SK-MEL-5 (cell line): ENCODE data around the gene OGFOD2. TPM values are rescaled to one million over a fixed set of nuclear protein-coding genes. Genes with fewer than 3 reads are reported as not detected.

Experiments
- DNase-seq: peaks from one replicate; pipeline ENCODE4 v3.0.0-alpha.2; 2016; ENCODE audit warnings: low read depth, low spot score
- in situ Hi-C: cut with HindIII; loops from 2 replicates; pipeline ENCODE4 v1.10.0; 2016; ENCODE audit warnings: low sequenced_read_pairs, high pct_unique_total_duplicates, low pct_unique_long_range_greater_than_20kb
- total RNA-seq: library from RNA; depleted of rRNA; stranded (reverse); fragments of >200 nt; shearing (Covaris generic); gene quantifications from 2 replicates; pipeline ENCODE4 v1.2.3, GENCODE V29; 2014

The OGFOD2 gene
- total RNA-seq, 1 experiment from 2014 or later = 15.0 TPM

DNA sequence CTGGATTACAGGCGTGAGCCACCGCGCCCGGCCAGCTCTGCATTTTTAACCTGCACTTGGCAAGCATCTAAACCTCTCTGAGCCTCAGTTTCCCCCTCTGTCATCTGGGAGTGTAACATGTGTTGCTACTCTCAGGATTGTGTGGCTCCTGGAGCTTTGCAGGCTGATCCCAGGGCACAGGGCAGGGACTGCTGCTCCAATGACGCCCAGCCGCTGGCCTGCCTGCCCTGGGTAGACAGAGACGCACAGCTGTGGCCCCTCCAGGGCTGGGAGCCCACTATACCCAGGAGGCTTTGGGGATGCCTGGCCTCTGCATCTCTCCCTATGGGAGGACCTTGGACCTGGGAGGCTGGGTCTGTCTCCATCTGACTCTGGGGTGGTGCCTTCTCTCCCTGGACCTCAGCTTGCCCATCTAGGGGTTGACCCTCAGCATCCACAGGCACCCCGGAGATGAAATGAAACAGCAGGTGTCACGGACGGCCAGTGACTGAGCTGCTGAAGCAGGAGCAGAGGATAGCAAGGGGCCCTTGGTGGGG, 19.2 kb downstream of the OGFOD2 start:
- in situ Hi-C loops = no loop called here

DNA sequence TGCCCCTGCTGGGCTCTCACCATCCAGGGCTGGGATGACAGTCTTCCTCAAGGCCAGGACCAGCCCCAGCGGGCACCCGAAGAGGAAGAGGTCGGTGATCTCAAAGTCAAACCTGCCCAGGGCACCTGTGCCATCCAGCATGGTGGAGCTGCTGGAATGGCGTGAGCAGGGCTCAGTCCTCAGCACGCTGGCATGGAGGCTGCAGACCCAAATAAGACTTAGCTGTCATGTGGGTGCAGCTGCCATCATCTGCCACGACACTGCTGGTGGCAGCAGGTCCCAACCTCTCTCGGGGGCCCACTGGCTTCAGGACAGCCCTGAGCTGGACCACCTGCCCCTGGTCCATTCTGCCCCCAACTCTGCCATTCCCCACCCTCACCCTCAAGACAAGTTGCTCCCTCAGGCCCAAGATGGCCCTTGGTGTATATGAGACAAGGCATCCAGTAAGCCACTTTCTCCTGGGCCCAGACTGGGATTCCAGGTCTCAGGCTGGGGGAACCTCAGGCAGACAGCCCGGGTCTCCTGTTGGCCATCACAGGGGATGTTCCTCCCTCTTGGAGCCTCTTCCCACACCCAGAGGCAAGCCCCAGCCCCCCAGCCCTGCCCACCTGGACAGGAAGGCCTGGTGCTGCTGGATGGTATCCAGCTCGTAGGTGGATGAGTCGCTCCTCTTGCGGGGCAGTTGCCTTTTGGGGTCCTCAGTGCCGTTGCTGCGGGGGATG, 19.9 kb downstream of the OGFOD2 start:
- in situ Hi-C loops = no loop called here
- no peak for DNase-seq

More for the DNA sequence above, 19.2 kb downstream of the OGFOD2 start:
- no peak for DNase-seq

DNA sequence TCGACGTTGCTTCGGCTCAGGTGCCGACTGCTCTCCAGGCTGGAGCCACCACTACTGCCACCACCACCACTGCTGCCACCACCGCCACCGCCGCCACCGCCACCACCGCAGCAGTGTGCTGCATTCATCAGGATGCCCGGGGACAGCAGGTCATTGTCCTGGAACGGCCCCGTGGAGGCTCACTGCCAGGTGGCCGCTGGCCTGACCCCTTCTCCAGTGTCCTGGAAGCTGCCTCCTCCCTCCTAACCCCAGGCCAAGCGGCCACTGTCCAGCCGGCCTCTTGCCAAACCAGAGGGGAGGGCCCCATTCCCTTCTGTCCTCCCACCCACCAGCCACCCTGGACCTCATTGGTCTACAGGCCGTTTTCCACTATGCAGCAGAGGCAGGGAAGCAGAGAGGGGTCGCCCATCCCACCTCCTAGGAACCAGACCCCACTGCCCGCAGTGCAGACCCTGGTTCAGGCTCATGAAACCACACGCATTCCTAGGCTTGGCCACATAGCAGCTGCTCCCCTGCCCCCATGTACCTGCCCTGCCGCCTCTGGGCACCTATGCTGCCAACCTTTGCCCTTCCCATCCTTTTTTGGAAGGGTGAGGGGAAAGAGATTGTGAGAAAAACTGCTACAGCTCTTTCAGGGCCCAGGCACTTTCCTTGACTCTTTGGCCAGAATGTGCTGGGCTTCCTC, 20.6 kb downstream of the OGFOD2 start:
- no peak for DNase-seq
- in situ Hi-C loops = no loop called here

DNA sequence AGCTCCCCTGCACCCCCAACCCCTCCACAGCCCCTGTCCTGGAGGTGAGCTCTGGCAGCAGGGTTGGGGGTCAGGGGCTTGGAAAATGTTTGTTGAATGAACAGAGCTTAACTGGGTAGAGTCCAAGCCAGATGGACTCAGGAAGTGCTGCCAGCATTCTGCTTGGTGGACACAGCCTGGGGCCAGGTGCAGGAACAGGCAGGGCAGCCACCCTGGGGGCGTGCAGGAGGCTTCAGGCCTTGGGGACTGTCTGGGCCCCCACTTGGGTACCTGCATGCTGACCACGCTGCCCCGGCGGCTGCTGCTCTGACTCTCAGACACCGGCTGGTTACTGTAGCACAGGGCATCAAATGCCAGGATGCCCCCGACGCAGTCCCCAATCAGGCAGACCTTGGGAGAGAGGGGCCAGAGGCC, 21.2 kb downstream of the OGFOD2 start:
- DNase-seq = no peak
- in situ Hi-C loops = no loop called here

DNA sequence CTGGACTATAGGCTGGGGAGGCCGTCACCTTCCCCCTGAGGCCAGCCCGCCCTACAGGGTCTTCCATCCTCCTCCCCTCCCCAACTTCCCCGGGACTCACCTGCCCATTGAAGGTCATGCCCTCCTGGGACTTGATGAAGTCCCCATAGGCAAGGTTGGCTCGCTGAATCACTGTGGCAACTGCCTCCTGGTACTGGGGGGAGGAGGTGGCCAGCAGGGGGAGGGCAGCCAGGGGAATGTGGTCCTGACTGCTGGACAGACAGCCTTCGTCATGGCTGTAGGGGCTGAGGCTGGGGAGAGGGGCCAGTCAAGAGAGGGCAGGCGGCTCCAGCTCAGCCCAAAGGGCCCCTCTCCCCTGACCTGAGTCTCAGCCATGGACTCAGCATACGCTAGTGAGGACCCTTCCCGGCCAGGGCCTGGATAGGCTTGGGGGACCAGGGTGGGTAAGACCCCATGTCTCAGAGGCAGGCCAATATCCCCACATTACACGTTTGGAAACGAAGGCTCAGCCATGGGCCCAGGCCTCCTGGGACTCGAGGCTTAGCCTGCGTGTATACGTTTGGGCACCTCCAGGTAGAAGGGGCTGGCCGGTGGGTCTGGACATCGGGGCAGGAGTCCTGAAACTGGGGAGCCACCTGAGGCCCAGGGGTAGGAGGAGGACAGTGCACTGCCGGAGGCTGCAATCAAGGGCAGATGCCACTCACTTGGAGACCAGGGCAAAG, 21.7 kb downstream of the OGFOD2 start:
- in situ Hi-C loops = no loop called here

DNA sequence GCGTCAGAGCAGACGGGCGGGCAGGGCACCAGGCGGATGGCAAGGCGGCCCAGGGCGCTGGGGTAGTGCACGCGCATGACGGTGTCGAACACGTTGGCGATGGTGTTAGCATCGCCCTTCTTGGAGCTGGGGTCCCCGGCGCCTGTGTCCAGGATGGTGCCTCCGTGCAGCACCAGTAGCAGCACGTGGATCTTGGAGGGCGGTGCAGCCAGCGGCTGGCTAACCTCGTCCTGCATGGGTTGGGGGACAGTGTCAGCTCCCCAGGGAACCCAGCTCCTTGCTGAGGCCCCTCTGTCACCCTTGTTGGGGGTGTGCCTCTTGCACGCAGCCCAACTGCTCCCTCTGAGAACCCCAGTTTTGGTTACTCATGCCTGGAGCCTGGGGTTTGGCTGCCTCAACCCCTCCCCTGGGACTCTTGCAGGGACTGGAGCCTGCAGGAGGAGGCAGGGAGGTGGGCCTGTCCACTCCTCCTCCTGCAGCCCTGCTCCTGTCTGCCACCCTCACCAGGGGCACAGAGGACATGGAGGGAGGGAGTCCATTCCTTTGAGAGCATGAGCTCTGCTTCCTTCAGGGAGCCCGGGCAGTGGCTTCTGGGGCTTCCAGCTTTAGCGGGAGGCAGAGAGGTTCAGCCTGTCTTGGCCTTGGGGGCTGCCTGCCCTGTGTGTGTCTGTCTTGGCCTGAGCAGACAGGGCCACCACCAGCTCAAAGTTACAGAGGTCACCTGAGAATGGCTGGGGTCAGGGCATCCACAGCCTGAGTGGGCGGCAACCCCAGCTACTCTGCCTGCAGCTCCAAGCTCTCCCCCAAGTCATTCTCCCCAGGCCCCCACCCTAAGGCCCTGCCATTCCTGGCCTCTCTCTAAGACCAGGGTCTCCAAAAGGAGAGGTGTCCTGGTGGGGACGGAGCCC, 22.6 kb downstream of the OGFOD2 start:
- in situ Hi-C loops = no loop called here
- DNase-seq = no peak

More for the DNA sequence above, 21.7 kb downstream of the OGFOD2 start:
- DNase-seq = no peak

DNA sequence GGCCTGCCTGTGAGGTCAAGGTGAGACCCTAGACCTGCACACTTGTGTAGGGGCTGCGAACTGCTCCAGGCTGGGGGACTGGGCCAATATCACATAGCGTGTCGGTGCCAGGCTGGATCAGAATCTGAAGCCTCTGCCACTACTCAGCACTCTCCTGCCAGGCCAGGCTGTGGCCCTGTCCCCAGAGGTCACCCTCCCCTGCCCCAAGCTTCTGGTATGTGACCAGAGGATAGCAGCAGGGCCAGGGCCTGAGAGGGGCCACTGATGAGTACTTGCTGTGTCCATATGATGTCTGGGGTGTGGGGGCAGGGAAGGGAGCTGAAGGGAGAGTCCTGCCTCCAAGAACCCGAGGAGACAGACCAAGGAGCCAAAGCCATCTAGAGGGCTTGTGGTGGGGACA, 23.3 kb downstream of the OGFOD2 start:
- in situ Hi-C loops = no loop called here

DNA sequence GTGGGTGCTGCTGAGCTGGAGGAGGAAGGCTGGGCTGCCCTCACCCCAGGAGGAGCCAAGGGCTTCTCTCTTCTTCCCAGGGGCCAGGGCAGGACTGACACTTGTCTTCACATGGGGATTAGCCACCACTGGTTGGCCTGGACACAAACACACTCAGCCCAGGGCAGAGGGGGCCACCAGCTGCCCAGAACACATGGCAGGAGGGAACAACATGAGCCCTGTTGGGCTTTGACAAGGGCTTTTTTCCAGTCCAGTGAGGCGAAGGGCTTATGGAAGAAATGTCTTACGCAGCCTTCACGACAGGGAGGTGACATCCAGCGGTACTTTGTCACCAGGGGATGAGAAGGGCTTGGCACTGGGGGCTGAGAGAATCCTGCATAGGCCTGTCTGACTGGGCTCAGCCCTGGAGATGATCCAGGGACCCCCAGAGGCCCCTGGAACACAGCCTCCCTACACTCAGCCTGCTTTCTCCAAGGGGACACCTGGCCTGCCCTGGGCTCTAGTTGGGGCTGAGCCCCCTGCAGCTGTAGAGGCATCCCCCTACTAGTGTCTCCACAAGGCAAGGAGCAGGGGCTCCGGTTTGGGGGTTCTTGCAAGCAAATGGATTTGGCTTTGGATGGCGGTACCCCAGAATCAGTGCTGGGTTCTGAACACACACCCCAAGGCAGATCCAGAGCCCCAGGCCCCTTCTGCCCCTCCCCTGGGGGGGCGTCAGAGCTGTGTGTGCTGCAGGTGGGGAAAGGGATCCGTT, 24.3 kb downstream of the OGFOD2 start:
- no peak for DNase-seq
- in situ Hi-C loops = no loop called here

More for the DNA sequence above, 23.3 kb downstream of the OGFOD2 start:
- no peak for DNase-seq

DNA sequence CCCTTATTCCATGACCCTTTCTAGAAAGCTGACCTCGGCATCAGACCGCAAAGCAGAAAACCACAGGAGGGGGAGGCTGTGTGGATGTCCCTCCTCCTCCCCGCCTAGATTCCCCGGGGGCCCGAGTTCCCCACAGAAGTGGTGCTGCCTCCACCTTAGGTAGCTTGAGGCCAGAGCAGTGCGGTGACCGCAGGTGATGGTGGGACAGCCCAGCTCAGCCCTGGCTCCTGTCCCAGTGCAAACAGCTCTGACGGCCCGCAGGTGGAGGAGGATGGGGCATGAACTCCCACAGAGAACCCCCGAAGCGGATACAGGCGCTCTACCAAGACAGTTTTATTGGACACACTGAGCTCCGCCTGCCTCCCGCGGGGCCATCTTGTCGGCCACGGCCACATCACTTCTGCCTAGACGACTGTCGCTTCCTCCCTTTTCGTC, 25.0 kb downstream of the OGFOD2 start:
- in situ Hi-C loops = no loop called here
- no peak for DNase-seq

DNA sequence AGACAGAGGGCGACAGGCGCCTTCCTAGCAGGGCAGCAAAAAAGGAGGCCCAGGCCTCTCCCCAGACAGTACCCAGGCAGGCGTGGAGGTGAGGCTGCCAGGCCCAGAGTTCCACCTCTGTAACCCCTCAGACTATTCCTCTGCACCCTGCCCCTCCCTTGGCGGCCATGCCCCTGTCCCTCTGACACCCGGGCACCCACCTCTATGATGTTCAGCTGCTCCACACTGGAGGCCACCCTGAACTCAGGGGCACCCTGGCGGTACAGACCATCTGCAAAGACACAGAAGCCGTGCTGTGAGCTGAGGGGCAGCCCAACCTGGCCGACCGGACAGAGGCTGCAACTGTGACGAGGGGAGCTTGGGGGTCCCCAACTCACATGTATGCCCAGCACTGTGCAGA, 25.5 kb downstream of the OGFOD2 start:
- in situ Hi-C loops = no loop called here
- no peak for DNase-seq

DNA sequence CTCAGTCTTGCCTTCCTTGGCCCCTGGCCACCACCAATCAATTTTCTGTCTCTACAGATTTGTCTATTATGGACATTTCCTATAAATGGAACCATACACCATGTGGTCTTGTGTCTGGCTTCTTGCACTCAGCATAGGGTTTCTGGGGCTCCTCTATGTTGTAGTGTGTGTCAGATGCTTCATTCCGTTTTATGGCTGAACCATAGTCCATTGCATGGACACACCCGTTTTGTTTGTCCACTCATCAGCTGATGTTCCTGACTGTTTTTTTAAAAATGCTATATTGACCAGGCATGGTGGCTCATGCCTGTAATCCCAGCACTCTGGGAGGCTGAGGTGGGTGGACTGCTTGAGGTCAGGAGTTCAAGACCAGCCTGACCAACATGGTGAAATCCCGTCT, 26.4 kb downstream of the OGFOD2 start:
- no peak for DNase-seq
- in situ Hi-C loops = no loop called here

DNA sequence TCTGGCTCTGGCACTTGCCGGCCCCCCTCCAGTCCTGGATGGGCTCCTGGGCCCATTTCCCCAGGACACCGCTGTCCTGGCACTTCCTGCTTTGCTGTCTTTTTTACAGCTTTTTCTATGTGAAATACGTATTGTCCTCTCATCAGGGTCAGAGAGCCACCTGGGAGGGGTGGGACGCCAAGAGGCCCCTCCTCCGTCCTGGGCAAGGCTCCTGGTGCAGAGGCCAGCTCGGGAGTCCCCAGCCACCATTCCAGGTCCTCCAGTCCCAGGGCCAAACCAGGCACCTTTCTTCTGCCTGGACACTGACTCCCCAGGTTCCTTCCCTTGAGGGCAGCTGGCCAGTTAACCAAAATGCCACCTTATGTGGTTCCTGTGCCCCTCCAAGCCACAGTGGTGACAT, 28.2 kb downstream of the OGFOD2 start:
- in situ Hi-C loops = no loop called here
- DNase-seq = no peak

DNA sequence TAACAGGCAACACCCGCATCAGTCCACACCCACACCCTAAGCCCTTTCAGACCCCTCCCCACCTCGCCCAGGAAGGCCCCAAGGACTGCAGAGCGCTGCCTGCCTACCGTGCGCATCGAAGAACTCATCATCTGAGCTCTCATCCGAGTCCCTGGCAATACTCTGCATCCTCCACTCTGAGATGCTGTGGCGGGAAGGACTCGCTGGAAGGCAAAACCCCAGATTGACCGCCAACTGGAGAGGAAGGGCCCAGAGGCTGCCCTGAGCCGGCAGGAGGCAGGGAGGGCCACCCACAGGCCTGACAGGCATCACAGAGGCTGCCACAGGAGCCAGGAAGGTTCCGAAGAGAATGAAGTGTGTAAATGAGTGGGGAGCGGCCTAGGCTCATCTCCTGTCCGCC, 29.2 kb downstream of the OGFOD2 start:
- no peak for DNase-seq
- in situ Hi-C loops = no loop called here

DNA sequence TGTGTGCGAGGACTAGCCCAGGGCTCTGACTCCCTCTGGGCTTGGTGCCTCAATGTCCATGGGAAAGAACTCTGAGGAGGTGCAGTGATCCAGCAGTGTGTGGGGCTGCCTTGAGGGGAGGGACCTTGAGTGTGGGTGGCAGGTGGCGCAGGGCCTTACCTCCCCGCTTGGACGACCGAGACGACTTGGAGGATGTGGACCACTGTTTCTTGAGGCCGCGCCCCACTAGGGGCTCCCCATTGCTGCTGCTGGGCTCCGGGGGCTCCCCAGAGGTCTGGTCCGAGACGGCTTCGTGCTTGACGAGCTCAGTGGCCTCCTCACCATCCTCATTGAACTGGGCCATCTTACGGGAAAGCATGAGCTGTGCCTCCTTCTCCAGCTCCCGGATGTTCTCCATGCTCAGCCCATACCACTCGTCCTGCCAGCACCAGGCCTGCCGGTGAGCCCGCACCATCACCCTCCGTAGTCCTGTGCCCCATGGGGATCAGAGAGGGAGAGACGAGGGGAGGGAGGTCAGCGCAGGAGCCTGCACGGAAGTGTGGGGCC, 30.1 kb downstream of the OGFOD2 start:
- DNase-seq = no peak
- in situ Hi-C loops = no loop called here

DNA sequence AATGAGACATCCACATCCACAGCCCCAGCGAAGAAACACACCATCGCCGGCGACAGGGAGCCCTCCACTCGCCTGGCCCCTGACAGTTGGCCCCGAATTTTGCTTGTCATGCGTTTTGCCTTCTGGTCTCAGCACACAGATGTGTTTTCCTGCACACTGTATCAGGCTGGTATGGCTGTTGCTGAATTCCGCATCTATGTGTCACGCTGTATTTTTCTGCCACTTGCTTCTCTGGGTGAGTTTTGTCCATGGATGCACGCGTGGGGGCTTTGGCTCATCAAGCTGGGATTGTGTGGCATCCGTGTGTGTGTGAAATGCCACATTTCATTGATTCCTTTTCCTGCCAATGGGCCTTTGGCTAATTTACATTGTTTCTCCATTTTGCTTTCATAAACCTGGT, 31.9 kb downstream of the OGFOD2 start:
- no peak for DNase-seq
- in situ Hi-C loops = no loop called here

DNA sequence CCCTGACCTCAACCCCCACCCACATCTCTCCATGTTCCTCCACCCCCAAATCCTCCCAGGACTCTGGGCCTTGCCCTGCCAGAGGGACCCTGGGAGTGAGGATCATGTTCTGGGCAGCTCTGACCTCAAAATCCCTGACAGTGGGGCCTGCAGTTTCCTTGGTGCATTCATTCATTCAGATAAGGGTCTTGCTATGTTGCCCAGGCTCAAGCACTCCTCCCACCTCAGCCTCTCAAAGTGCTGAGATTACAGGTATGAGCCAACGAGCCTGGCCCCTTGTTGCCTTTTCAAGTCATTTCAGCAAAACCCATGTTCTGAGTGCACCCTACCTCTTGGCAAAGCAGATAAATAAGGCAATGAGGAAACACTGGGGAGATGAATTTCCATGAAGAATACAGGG, 35.1 kb downstream of the OGFOD2 start:
- no peak for DNase-seq
- in situ Hi-C loops = no loop called here

DNA sequence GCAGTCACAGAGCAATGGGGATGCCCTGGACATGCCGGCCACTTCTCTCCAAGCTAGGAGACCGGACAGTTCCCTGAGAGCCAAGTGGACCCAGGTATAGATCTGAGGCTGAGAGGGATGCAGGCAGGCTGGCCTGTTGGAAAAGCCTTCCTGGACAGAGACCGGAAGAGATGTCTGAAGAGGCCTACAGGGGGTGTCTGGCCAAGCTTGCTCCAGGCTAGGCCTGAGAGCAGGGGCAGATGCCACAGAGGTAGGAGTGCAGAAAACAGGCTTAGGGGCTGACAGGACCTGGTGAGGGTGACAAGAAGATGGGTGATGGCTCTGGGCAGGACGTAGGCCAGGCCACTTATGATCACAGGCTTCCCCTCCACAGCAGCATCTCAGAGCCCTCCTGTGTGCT, 35.6 kb downstream of the OGFOD2 start:
- in situ Hi-C loops = no loop called here
- DNase-seq = no peak
